Brain microvascular endothelial cell (primary cell): ENCODE measurements around the gene ADORA2A.
A peak's percentile ranks its signal among the peaks of the same experiment; 100 is the strongest.

ENCODE experiments used
- DNase-seq: peaks from one replicate; pipeline ENCODE4 v3.0.0-alpha.2; 2020
- H3K27ac ChIP-seq: fragments of 250-450 bp; sonication (Bioruptor Pico); 2 replicates; pipeline ENCODE4 v1.5.1; 2020; ENCODE audit warnings: mild to moderate bottlenecking, moderate library complexity
- H3K27me3 ChIP-seq: fragments of 250-450 bp; sonication (Bioruptor Pico); replicated peaks from 2 replicates; pipeline ENCODE4 v1.5.1; 2020; ENCODE audit warnings: mild to moderate bottlenecking
- H3K36me3 ChIP-seq: fragments of 250-450 bp; sonication (Bioruptor Pico); replicated peaks from 2 replicates; pipeline ENCODE4 v1.5.1; 2020; ENCODE audit warnings: mild to moderate bottlenecking
- H3K4me3 ChIP-seq: 2 replicates; pipeline ENCODE4 v1.5.1; 2011; ENCODE audit warnings: low read depth, mild to moderate bottlenecking, control low read depth, low read length, moderate library complexity
- CTCF ChIP-seq: IDR thresholded peaks from 2 replicates; pipeline ENCODE4 v1.5.1; 2011; ENCODE audit warnings: low read depth, mild to moderate bottlenecking, moderate library complexity, low read length, control low read depth, inconsistent platforms; ENCODE audit errors: missing control alignments
- in situ Hi-C: cut with HindIII; loops from 2 replicates; pipeline ENCODE4 v1.10.0; 2017; ENCODE audit warnings: low sequenced_read_pairs, low pct_ligation_motif_present

Gene ADORA2A

GRCh38 chr22:24430431-24431308, 3.3 kb downstream of the ADORA2A start:
- Histone ChIP-seq H3K27me3 (no peaks in the 10 kb centered on the region), H3K4me3 (no peak overlapping the region), H3K36me3 (no peaks in the 10 kb centered on the region), H3K27ac (no peak overlapping the region)
- no peak for TF ChIP-seq CTCF
- DNase-seq: no peak
- in situ Hi-C loops: no loop called here

DNA sequence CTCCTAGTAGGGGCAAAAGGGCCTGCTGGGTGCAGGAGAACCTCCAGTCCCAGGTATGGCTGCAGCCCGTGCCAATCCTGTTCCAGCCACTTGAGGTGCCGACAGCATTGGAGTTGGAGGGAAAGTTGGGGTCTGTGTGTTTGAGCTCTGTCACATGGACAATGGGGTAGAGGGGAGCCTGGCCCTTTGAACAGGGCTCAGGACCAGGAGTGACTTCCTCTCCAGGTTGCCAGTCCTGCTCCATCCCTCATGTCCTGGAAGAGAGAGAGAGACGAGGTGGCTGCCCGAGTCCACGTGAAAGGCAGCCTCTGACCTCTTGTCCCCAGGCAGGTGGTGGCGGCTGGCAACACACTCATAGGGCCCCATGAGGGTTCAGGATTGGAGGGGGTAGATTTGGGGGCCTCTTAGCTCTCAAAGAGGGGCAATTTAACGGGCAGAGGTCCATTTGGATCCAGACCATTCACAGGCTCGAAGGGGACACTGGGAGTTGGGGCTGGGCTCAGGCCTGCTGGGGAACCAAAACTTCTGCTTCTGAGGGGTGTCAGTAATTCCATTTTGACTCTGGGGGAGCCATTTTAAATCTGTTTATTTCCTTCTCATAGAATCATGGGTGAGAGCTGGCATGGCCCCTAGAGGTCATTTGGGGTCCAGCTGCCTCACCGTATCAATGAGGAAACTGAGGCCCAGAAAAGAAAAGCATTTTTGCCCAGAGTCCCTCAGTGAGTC, 4.1 kb downstream of the ADORA2A start:
- no peak for TF ChIP-seq CTCF
- H3K4me3 ChIP-seq: no peak overlapping the region

DNA sequence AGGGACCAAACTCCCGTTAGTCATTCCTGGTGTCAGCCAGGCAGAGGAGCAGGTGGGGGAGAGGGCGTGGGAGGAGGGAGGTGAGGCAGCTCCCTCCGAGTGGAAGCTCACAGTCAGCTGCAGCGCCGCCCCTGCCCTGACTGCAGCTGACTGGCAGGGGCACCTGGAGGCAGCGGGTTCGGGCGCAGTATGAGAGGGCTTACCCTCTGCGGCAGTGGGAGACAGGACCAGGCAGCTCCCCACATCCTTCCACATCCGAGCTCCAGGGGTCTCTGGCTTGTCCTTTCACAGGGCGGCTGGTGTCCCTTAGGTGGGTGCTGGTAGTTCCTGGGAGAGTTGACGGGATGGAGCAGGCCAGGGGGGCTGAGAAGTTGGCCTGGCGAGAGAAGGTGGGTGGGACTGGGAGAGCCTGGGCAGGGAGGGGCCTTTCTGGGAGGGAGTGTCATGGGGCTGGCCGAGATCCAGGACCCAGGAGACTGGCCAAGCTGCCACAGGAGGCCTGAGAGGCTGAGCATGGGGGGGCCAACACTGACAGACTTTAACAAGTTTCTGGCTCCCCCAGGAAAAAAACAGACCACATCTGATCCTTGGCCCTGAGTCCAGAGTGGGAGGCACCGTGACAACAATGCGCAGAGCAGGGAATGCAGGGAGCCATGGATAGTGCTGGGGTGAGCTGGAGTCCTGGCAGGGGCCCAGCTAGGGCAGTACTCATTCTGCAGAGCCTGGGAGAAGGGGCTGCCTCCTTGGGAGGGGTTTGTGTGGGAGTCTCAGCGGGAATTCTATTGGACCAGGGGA, 4.9 kb downstream of the ADORA2A start:
- Histone ChIP-seq H3K4me3 (no peak overlapping the region), H3K27me3 (no peaks in the 10 kb centered on the region), H3K27ac (no peak overlapping the region), H3K36me3 (no peaks in the 10 kb centered on the region)
- TF ChIP-seq CTCF: no peak
- DNase-seq: peak; percentile 25
- in situ Hi-C loops: no loop called here

More for the DNA sequence above, 4.1 kb downstream of the ADORA2A start:
- no peaks in the 10 kb centered on the region for H3K27me3 ChIP-seq
- in situ Hi-C loops: no loop called here
- DNase-seq: no peak
- H3K36me3 ChIP-seq: no peaks in the 10 kb centered on the region
- no peak overlapping the region for H3K27ac ChIP-seq

- no peak for TF ChIP-seq CTCF
- no peaks in the 10 kb centered on the region for H3K27me3 ChIP-seq
- H3K4me3 ChIP-seq: no peak overlapping the region
- no peaks in the 10 kb centered on the region for H3K36me3 ChIP-seq
- no peak overlapping the region for H3K27ac ChIP-seq
- in situ Hi-C loops: no loop called here
- no peak for DNase-seq
Observed at GRCh38 chr22:24433001-24433827, 5.8 kb downstream of the ADORA2A start.

DNA sequence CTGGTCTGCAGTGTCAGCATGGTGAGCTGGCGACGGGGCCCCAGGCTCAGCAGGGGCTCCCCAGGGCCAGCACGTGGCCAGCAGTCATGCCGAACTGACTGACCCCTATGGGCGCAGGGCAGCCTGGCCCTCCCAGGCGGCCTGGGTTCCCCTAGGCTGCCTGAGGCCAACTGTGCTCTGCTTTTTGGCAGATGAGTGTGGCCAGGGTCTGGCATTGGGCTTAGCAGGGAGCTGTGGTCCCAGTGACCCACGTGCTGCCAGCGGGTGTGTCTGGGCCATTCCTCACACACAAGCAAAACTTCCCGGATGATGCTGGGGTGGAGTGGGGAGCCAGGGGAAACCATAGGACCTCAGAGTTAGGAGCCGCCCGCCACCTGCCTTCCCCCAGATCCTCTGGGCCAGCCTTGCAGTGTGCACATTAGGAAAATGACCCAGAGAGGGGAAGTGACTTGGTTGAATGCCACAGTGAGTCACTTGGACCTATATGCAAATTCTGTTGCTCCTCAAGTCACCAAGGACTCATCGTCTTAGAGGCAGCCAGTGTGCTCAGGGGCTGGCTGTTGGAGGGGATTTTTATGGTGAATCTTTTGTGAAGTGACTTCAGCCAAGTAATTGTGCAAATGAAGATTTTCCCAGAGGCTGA, 6.5 kb downstream of the ADORA2A start:
- Histone ChIP-seq H3K27ac (no peak overlapping the region), H3K36me3 (no peaks in the 10 kb centered on the region), H3K4me3 (no peak overlapping the region), H3K27me3 (no peaks in the 10 kb centered on the region)
- DNase-seq: peak; percentile 47
- in situ Hi-C loops: no loop called here
- no peak for TF ChIP-seq CTCF
